Dermis microvascular lymphatic vessel endothelial cell (primary cell): ENCODE measurements around the gene PKN1. TPM values are rescaled to one million over a fixed set of nuclear protein-coding genes. Genes with fewer than 3 reads are reported as not detected.
"Not testable (repeated sequence)": the region's sequence is repeated elsewhere in the genome, so short reads cannot be mapped to it uniquely, and the experiment has no call there.

Experiments
- DNase-seq, 2 donors: peaks; one replicate each; pipeline versions ENCODE4 v3.0.0 to v3.0.0-alpha.2; 2010; ENCODE audit warnings: low read depth in 2 of 2
- total RNA-seq: library from RNA; depleted of rRNA; stranded (reverse); fragments of >200 nt; gene quantifications from 2 replicates; pipeline ENCODE4 v1.2.1, GENCODE V29; 2014

The PKN1 gene
- total RNA-seq = 252 and 299 TPM in 2 replicates

GRCh38 chr19:14432791-14433553, at the start of gene PKN1:
TSS of gene PKN1 (plus strand) at chr19:14433306. CDS start at chr19:14433522, 216 bp downstream.
- DNase-seq = peak in 1 of 2 donors; percentile 37

- DNase-seq = peak in 1 of 2 donors; percentile 40
Measured at GRCh38 chr19:14383661-14384555, 49.2 kb upstream of the PKN1 start.

GRCh38 chr19:14385492-14385891, 47.6 kb upstream of the PKN1 start:
- DNase-seq = no peak

GRCh38 chr19:14390548-14390947, 42.6 kb upstream of the PKN1 start:
- DNase-seq = no peak

GRCh38 chr19:14391156-14391821, 41.8 kb upstream of the PKN1 start:
- DNase-seq = no peak

- no peak for DNase-seq
Measured at GRCh38 chr19:14393329-14393728, 39.8 kb upstream of the PKN1 start.

GRCh38 chr19:14394167-14394566, 38.9 kb upstream of the PKN1 start:
- no peak for DNase-seq

- no peak for DNase-seq
Measured at GRCh38 chr19:14395262-14395661, 37.8 kb upstream of the PKN1 start.

GRCh38 chr19:14395710-14396336, 37.3 kb upstream of the PKN1 start:
- DNase-seq = no peak

GRCh38 chr19:14396730-14397129, 36.4 kb upstream of the PKN1 start:
- DNase-seq = not testable (repeated sequence)

GRCh38 chr19:14397168-14397567, 35.9 kb upstream of the PKN1 start:
- DNase-seq = not testable (repeated sequence)

GRCh38 chr19:14400951-14401431, 32.1 kb upstream of the PKN1 start:
- peak in 1 of 2 donors; percentile 51 for DNase-seq

- no peak for DNase-seq
Measured at GRCh38 chr19:14401468-14402195, 31.5 kb upstream of the PKN1 start.

- no peak for DNase-seq
Measured at GRCh38 chr19:14402332-14403144, 30.6 kb upstream of the PKN1 start.

- not testable (repeated sequence) for DNase-seq
Measured at GRCh38 chr19:14403145-14403930, 29.8 kb upstream of the PKN1 start.

- no peak for DNase-seq
Measured at GRCh38 chr19:14404312-14404711, 28.8 kb upstream of the PKN1 start.

GRCh38 chr19:14405380-14405757, 27.7 kb upstream of the PKN1 start:
- no peak for DNase-seq

- peak; percentile 60 to 90 for DNase-seq
Measured at GRCh38 chr19:14405758-14406644, 27.1 kb upstream of the PKN1 start.
